KMS-11 (cell line): ENCODE results near the gene NCCRP1.
"Not testable (repeated sequence)": the region's sequence is repeated elsewhere in the genome, so short reads cannot be mapped to it uniquely, and the experiment has no call there.

Source experiments
- H2AFZ ChIP-seq: fragments of 200-600 bp; sonication (generic); 2 replicates; pipeline ENCODE4 v1.6.1; 2016; ENCODE audit warnings: antibody characterized with exemption, mixed run types, low read depth
- H3K27ac ChIP-seq: fragments of 200-600 bp; sonication (generic); 2 replicates; pipeline ENCODE4 v1.6.1; 2016; ENCODE audit warnings: mild to moderate bottlenecking, mixed run types
- H3K27me3 ChIP-seq: fragments of 200-600 bp; sonication (generic); 2 replicates; pipeline ENCODE4 v1.6.1; 2017; ENCODE audit warnings: mild to moderate bottlenecking, low read depth, mixed run types, moderate library complexity; ENCODE audit not compliant: insufficient read depth
- H3K36me3 ChIP-seq: fragments of 200-600 bp; sonication (generic); 2 replicates; pipeline ENCODE4 v1.6.1; 2017; ENCODE audit warnings: mild to moderate bottlenecking, mixed run types; ENCODE audit not compliant: insufficient read depth
- H3K4me1 ChIP-seq: fragments of 200-600 bp; sonication (generic); 2 replicates; pipeline ENCODE4 v1.6.1; 2016; ENCODE audit warnings: mild to moderate bottlenecking, low read depth, mixed run types; ENCODE audit not compliant: poor library complexity, severe bottlenecking
- H3K4me2 ChIP-seq: fragments of 200-600 bp; sonication (generic); 2 replicates; pipeline ENCODE4 v1.7.0; 2016; ENCODE audit warnings: mild to moderate bottlenecking, mixed run types
- H3K4me3 ChIP-seq: fragments of 200-600 bp; sonication (generic); IDR thresholded peaks from 2 replicates; pipeline ENCODE4 v1.6.1; 2017; ENCODE audit warnings: low read depth, low read length, mixed read lengths; ENCODE audit not compliant: insufficient read depth
- H3K79me2 ChIP-seq: fragments of 200-600 bp; sonication (generic); 2 replicates; pipeline ENCODE4 v1.6.1; 2016; ENCODE audit warnings: low read depth, mixed run types; ENCODE audit not compliant: insufficient read depth
- H3K9ac ChIP-seq: fragments of 200-600 bp; sonication (generic); 2 replicates; pipeline ENCODE4 v1.6.1; 2016; ENCODE audit warnings: mild to moderate bottlenecking, mixed run types
- H4K20me1 ChIP-seq: fragments of 200-600 bp; sonication (generic); 2 replicates; pipeline ENCODE4 v1.6.1; 2016; ENCODE audit warnings: mild to moderate bottlenecking, mixed run types; ENCODE audit not compliant: insufficient read depth
- CTCF ChIP-seq: fragments of 200-600 bp; sonication (generic); conservative IDR thresholded peaks from 2 replicates; pipeline ENCODE4 v1.6.1; 2017; ENCODE audit warnings: low read depth, mild to moderate bottlenecking, antibody characterized with exemption, low read length, moderate library complexity, mixed read lengths

The NCCRP1 gene

GRCh38 chr19:39208175-39208795 lies 11.5 kb downstream of the NCCRP1 start:
- Histone ChIP-seq H3K79me2 (no peaks in the 10 kb centered on the region), H3K9ac (no peak overlapping the region), H2AFZ (no peak overlapping the region), H3K27ac (no peak overlapping the region), H3K36me3 (no peaks in the 10 kb centered on the region), H3K4me3 (no peak overlapping the region), H3K4me1 (no peaks in the 10 kb centered on the region), H3K27me3 (no peaks in the 10 kb centered on the region), H3K4me2 (no peak overlapping the region), H4K20me1 (no peaks in the 10 kb centered on the region)
- TF ChIP-seq CTCF, result no peak

- Histone ChIP-seq H3K27ac (no peak overlapping the region), H3K9ac (no peak overlapping the region), H3K27me3 (no peaks in the 10 kb centered on the region), H3K4me2 (no peak overlapping the region), H2AFZ (no peak overlapping the region), H4K20me1 (no peaks in the 10 kb centered on the region), H3K4me3 (no peak overlapping the region), H3K4me1 (no peaks in the 10 kb centered on the region), H3K36me3 (no peaks in the 10 kb centered on the region), H3K79me2 (no peaks in the 10 kb centered on the region)
- no peak for TF ChIP-seq CTCF
These were observed 12.4 kb downstream of the NCCRP1 start for GRCh38 chr19:39209196-39209595.

GRCh38 chr19:39211731-39212374 lies 15.1 kb downstream of the NCCRP1 start:
- no peaks in the 10 kb centered on the region for H3K4me1 ChIP-seq
- no peak for TF ChIP-seq CTCF
- H3K4me3 ChIP-seq, result no peak overlapping the region

GRCh38 chr19:39212375-39212742 lies 15.6 kb downstream of the NCCRP1 start:
- Histone ChIP-seq H4K20me1 (no peaks in the 10 kb centered on the region), H3K27ac (no peak overlapping the region), H3K4me3 (no peak overlapping the region), H3K79me2 (no peaks in the 10 kb centered on the region), H3K27me3 (no peaks in the 10 kb centered on the region), H3K4me1 (no peaks in the 10 kb centered on the region), H3K4me2 (no peak overlapping the region), H2AFZ (no peak overlapping the region), H3K9ac (no peak overlapping the region), H3K36me3 (no peaks in the 10 kb centered on the region)
- peak; percentile 60 for TF ChIP-seq CTCF

More at GRCh38 chr19:39211731-39212374, 15.1 kb downstream of the NCCRP1 start:
- H3K27me3 ChIP-seq, result no peaks in the 10 kb centered on the region
- no peak overlapping the region for H3K4me2 ChIP-seq
- no peak overlapping the region for H3K9ac ChIP-seq
- no peaks in the 10 kb centered on the region for H4K20me1 ChIP-seq
- H3K79me2 ChIP-seq, result no peaks in the 10 kb centered on the region
- H3K36me3 ChIP-seq, result no peaks in the 10 kb centered on the region
- no peak overlapping the region for H2AFZ ChIP-seq
- no peak overlapping the region for H3K27ac ChIP-seq

GRCh38 chr19:39215323-39215722 lies 18.6 kb downstream of the NCCRP1 start:
- not testable (repeated sequence) for H3K79me2 ChIP-seq, H3K9ac ChIP-seq, H3K27me3 ChIP-seq, H2AFZ ChIP-seq, H3K4me1 ChIP-seq, H3K36me3 ChIP-seq, H4K20me1 ChIP-seq, H3K4me3 ChIP-seq, H3K27ac ChIP-seq, H3K4me2 ChIP-seq
